Measurements from ENCODE around the gene C22orf39.

C22orf39 gene

DNA sequence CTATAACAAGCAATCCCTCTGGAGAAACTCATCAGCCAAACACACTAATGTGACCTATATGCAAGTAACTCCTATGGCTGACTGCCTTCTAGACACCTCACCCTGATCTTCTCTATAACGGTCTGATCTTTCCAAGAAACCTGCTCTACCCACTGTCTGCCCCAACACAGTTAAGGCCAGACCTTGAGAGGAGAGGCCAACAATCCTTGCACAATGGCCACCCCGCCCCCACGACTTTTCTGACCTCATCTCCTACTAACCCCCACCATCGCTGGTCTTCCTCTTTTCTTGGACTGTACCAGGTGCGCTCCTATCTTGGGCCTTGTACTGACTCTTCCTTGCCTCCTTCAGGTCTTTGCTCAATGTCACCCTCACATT, 28.4 kb downstream of the C22orf39 start:
- TF ChIP-seq, protein P1, sequence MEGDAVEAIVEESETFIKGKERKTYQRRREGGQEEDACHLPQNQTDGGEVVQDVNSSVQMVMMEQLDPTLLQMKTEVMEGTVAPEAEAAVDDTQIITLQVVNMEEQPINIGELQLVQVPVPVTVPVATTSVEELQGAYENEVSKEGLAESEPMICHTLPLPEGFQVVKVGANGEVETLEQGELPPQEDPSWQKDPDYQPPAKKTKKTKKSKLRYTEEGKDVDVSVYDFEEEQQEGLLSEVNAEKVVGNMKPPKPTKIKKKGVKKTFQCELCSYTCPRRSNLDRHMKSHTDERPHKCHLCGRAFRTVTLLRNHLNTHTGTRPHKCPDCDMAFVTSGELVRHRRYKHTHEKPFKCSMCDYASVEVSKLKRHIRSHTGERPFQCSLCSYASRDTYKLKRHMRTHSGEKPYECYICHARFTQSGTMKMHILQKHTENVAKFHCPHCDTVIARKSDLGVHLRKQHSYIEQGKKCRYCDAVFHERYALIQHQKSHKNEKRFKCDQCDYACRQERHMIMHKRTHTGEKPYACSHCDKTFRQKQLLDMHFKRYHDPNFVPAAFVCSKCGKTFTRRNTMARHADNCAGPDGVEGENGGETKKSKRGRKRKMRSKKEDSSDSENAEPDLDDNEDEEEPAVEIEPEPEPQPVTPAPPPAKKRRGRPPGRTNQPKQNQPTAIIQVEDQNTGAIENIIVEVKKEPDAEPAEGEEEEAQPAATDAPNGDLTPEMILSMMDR (IDR thresholded peaks at IDR 0.05; ENCODE audit: low read depth, low read length), result no peak
- Histone ChIP-seq H3K4me3 (ENCODE audit: low read depth, low read length) (no peak overlapping the region), H3K27ac (no peak overlapping the region), H3K9me3 (ENCODE audit: severe bottlenecking) (no peaks in the 10 kb centered on the region), H3K27me3 (ENCODE audit: insufficient read depth, low read depth, severe bottlenecking) (no peaks in the 10 kb centered on the region), H3K36me3 (peaks cover 7% of the 10 kb centered on the region; the same call in 1 of the 2 replicates)
- DNase-seq, result no peak

DNA sequence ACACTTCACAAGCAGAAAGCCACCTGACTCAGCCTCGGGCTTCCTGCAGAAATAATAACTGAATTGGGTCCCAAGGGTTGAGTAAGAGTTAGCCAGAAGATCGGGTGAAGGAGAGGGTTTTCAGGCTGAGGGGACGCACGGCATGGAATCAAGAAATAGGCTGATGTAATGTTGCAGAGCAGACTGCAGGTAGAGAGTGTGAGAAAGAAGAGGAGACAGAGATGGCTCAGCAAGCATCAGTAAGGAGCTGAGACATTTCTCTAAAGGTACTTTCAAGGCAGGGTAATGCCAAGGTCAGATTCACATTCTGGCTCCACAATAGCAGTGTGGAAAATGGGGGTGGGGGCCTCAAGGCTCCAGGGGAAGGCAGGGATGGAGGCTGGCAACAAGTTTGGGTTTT, 34.6 kb downstream of the C22orf39 start:
- no peak for DNase-seq
- H3K9me3 ChIP-seq (ENCODE audit: severe bottlenecking), result no peaks in the 10 kb centered on the region
- TF ChIP-seq, protein P1 (IDR thresholded peaks at IDR 0.05; ENCODE audit: low read depth, low read length), result no peak
- H3K27ac ChIP-seq, result no peak overlapping the region
- no peaks in the 10 kb centered on the region for H3K27me3 ChIP-seq (ENCODE audit: insufficient read depth, low read depth, severe bottlenecking)
- H3K36me3 ChIP-seq, result peaks cover 29% of the 10 kb centered on the region
- no peak overlapping the region for H3K4me3 ChIP-seq (ENCODE audit: low read depth, low read length)

DNA sequence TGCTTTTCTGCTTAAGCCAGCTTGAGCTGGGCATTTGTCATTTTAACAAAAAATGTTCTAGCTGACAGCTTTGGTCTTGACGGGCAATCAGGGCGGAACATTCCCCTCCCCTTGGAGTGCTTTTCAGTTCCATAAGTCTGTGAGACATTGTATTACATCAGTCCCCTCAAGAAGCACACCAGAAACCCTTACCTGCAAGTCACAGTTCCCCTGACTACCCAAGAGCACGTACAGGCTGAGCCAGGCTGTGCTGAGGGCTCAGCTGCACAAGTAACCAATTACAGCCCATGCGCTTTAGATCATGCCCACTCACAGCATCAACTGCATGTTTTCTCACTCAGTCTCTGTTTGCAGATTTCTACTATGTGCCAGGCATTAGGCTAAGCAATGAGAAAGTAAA, 35.0 kb downstream of the C22orf39 start:
- DNase-seq, result no peak
- Histone ChIP-seq H3K36me3 (peaks cover 34% of the 10 kb centered on the region), H3K27ac (no peak overlapping the region), H3K27me3 (ENCODE audit: insufficient read depth, low read depth, severe bottlenecking) (no peaks in the 10 kb centered on the region), H3K4me3 (ENCODE audit: low read depth, low read length) (no peak overlapping the region), H3K9me3 (ENCODE audit: severe bottlenecking) (no peaks in the 10 kb centered on the region)
- TF ChIP-seq, protein P1 (IDR thresholded peaks at IDR 0.05; ENCODE audit: low read depth, low read length), result no peak

DNA sequence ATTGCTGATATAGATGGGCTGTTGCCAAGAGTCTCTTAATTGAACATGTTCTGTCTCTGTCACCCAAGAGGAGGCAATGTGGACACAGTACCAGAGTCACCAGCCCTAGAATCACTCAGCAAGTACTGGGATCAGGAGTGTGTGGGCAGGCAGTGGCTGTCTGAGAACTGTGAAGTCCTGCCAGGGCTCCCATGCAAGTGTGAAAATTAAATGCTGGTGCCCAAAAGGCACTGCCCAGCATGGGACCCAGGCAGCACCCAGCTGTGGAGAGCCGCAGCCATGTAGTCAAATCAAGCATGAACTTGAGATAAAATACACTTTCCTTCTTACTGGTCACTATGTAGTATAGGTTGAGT, 35.8 kb downstream of the C22orf39 start:
- H3K27me3 ChIP-seq (ENCODE audit: insufficient read depth, low read depth, severe bottlenecking), result no peaks in the 10 kb centered on the region
- H3K27ac ChIP-seq, result no peak overlapping the region
- peaks cover 38% of the 10 kb centered on the region for H3K36me3 ChIP-seq
- H3K9me3 ChIP-seq (ENCODE audit: severe bottlenecking), result no peaks in the 10 kb centered on the region
- no peak for DNase-seq
- TF ChIP-seq, protein P1 (IDR thresholded peaks at IDR 0.05; ENCODE audit: low read depth, low read length), result no peak
- no peak overlapping the region for H3K4me3 ChIP-seq (ENCODE audit: low read depth, low read length)

DNA sequence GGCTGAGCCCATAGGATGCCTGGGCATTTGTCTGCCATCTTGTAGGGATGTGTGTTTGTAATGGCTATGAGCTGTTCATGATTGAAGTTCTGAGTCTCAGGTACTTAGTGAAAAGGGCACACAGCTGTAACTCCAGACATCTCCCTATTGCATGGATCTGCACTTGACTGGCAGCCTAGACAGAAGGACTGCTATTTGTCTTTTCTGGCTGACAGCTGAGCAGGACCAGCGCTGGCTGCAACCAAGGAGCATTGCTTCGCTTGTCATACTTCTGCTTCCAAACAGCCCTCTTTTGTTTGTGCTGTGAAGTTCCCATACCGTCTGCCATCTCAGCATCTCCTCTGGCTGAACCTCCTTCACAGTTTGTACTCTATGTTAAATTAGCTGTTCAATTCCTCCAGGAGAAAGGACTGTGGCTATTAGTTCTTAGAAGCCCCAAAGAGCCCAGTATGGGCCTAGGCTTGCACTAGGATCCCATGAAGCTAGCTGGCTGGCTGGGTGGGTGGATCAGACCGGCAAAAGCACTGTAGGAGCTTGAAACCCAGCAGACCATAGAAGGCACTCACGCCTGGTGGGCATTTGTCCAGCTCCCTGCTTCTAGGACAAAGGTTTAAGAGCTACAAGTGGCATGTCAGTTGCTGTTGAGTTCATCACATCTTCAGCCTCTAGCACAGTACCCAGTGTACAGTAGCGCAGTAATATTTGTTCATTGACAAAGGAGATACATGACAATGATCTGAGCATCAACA, 36.4 kb downstream of the C22orf39 start:
- Histone ChIP-seq H3K9me3 (ENCODE audit: severe bottlenecking) (no peaks in the 10 kb centered on the region), H3K36me3 (peaks cover 43% of the 10 kb centered on the region), H3K4me3 (ENCODE audit: low read depth, low read length) (no peak overlapping the region), H3K27ac (no peak overlapping the region), H3K27me3 (ENCODE audit: insufficient read depth, low read depth, severe bottlenecking) (no peaks in the 10 kb centered on the region)
- TF ChIP-seq, protein P1 (IDR thresholded peaks at IDR 0.05; ENCODE audit: low read depth, low read length), result no peak
- DNase-seq, result no peak
